HepG2 (cell line): Measurements from ENCODE around the gene MVP. TPM values are rescaled to one million over a fixed set of nuclear protein-coding genes. Genes with fewer than 3 reads are reported as not detected.

Source experiments
- ATAC-seq: fragments of 200-7000 bp; cut with Tn5 transposase; 3 replicates; pipeline ENCODE4 v1.9.1; 2020; ENCODE audit warnings: mild to moderate bottlenecking, moderate library complexity
- BruUV-seq: library from RNA; stranded (reverse); fragments of 400-500 nt; replicated peaks from 2 replicates; lab custom pipeline; 2021; lab: Mats Ljungman, UMichigan
- CTCF ChIA-PET: fragments of 300-600 bp; formaldehyde crosslinking; extraction: SDS; loops from one replicate; lab custom pipeline; 2021; ENCODE audit warnings: low total read pairs, inconsistent platforms, low intra/inter-chr PET ratio; lab: Yijun Ruan, JAX
- POLR2A ChIA-PET: fragments of 350-600 bp; sonication (Branson Sonifier 250); formaldehyde crosslinking; loops from one replicate; lab custom pipeline; 2020; ENCODE audit warnings: antibody characterized with exemption, inconsistent platforms; lab: Yijun Ruan, JAX
- DNase-seq: peaks from one replicate; pipeline ENCODE4 v3.0.0-alpha.2; 2015; ENCODE audit warnings: low spot score
- FAIRE-seq: peaks from 3 replicates; lab custom pipeline; 2011; peaks lifted over from hg19 to GRCh38; lab: Jason Lieb, UNC
- H2AFZ ChIP-seq: one replicate; pipeline ENCODE4 v1.6.1; 2011; ENCODE audit warnings: low read length, inconsistent platforms
- H3K27ac ChIP-seq: fragments of 300-600 bp; 3 replicates; pipeline ENCODE4 v1.8.0; 2011; ENCODE audit warnings: mixed run types, mild to moderate bottlenecking, mixed read lengths, low read length, inconsistent platforms; ENCODE audit not compliant: insufficient read depth; ENCODE audit errors: extremely low read length
- H3K27me3 ChIP-seq, 2 experiments: fragments of 200-600 bp in 1 of 2; 2 replicates in 1 of 2; 3 replicates in 1 of 2; pipeline versions ENCODE4 v1.6.0 to v1.8.0; 2011; ENCODE audit warnings: low read length in 2 of 2, mild to moderate bottlenecking in 2 of 2, moderate library complexity in 2 of 2, inconsistent platforms in 1 of 2; ENCODE audit not compliant: insufficient read depth in 2 of 2, control insufficient read depth in 1 of 2
- H3K36me3 ChIP-seq, 2 experiments: fragments of 200-600 bp in 1 of 2; replicated peaks in 1 of 2; 2 replicates in 1 of 2; 3 replicates in 1 of 2; pipeline versions ENCODE4 v1.5.1 to v1.8.0; 2011; ENCODE audit warnings: low read length in 2 of 2, inconsistent platforms in 1 of 2; ENCODE audit not compliant: insufficient read depth in 2 of 2, control insufficient read depth in 1 of 2
- H3K4me1 ChIP-seq: 2 replicates; pipeline ENCODE4 v1.5.1; 2012; ENCODE audit warnings: low read length, inconsistent platforms; ENCODE audit not compliant: insufficient read depth
- H3K4me2 ChIP-seq: 2 replicates; pipeline ENCODE4 v1.6.0; 2011; ENCODE audit warnings: low read depth, low read length, inconsistent platforms
- H3K4me3 ChIP-seq, 3 experiments: fragments of 200-600 bp in 1 of 3; sonication (generic), shearing (Covaris generic) in 1 of 3; replicated peaks in 1 of 3; 2 replicates each; pipeline ENCODE4 v1.5.1; 2011 to 2016; ENCODE audit warnings: low read length in 3 of 3, inconsistent platforms in 2 of 3, low read depth in 2 of 3, mild to moderate bottlenecking in 2 of 3, control low read depth in 1 of 3, mixed read lengths in 1 of 3; ENCODE audit not compliant: insufficient read depth in 1 of 3
- H3K79me2 ChIP-seq: one replicate; pipeline ENCODE4 v1.6.1; 2011; ENCODE audit warnings: low read length, inconsistent platforms; ENCODE audit not compliant: insufficient read depth
- H3K9ac ChIP-seq: 2 replicates; pipeline ENCODE4 v1.6.0; 2011; ENCODE audit warnings: mild to moderate bottlenecking, low read depth, low read length, inconsistent platforms; ENCODE audit not compliant: insufficient read depth
- H3K9me3 ChIP-seq: 2 replicates; pipeline ENCODE4 v1.5.1; 2012; ENCODE audit warnings: mild to moderate bottlenecking, low read length
- H4K20me1 ChIP-seq: 2 replicates; pipeline ENCODE4 v1.6.0; 2011; ENCODE audit warnings: inconsistent platforms, mild to moderate bottlenecking, low read length, moderate library complexity; ENCODE audit not compliant: insufficient read depth
- HMG20A ChIP-seq: IDR thresholded peaks from 2 replicates; pipeline ENCODE4 v1.6.1; 2016; ENCODE audit warnings: borderline replicate concordance
- LCORL ChIP-seq, 2 experiments: fragments of 450-650 bp in 1 of 2; sonication (generic) in 1 of 2; formaldehyde crosslinking in 1 of 2; IDR thresholded peaks; 2 replicates each; pipeline versions ENCODE4 v1.5.0 to v1.6.1; 2017 to 2020; ENCODE audit warnings: antibody characterized with exemption in 1 of 2, missing genetic modification reagents in 1 of 2
- MIER3 ChIP-seq: IDR thresholded peaks from 2 replicates; pipeline ENCODE4 v1.6.1; 2016; ENCODE audit warnings: missing compliant biosample characterization, borderline replicate concordance
- NFYC ChIP-seq: IDR thresholded peaks from 2 replicates; pipeline ENCODE4 v1.6.1; 2016; ENCODE audit warnings: missing genetic modification reagents, missing compliant biosample characterization
- NR2C2 ChIP-seq: sonication (generic); formaldehyde crosslinking; IDR thresholded peaks from 2 replicates; pipeline ENCODE4 v1.4.0; 2020; ENCODE audit warnings: missing genetic modification reagents, mild to moderate bottlenecking, moderate library complexity, borderline replicate concordance
- RBAK ChIP-seq: sonication (generic); formaldehyde crosslinking; IDR thresholded peaks from 2 replicates; pipeline ENCODE4 v1.5.1; 2020; ENCODE audit warnings: mild to moderate bottlenecking, missing genetic modification reagents
- RORA ChIP-seq: sonication (generic); formaldehyde crosslinking; IDR thresholded peaks from 2 replicates; pipeline ENCODE4 v1.5.0; 2020; ENCODE audit warnings: mild to moderate bottlenecking, missing genetic modification reagents, moderate library complexity
- SRY ChIP-seq: sonication (generic); formaldehyde crosslinking; IDR thresholded peaks from 2 replicates; pipeline ENCODE4 v1.8.0; 2022; ENCODE audit warnings: mild to moderate bottlenecking, missing genetic modification reagents
- TBX2 ChIP-seq: sonication (generic); formaldehyde crosslinking; IDR thresholded peaks from 2 replicates; pipeline ENCODE4 v1.5.0; 2020; ENCODE audit warnings: missing genetic modification reagents, mild to moderate bottlenecking, borderline replicate concordance
- ZNF264 ChIP-seq: sonication (generic); formaldehyde crosslinking; IDR thresholded peaks from 2 replicates; pipeline ENCODE4 v1.4.0; 2020; ENCODE audit warnings: missing genetic modification reagents
- ZNF589 ChIP-seq: sonication (generic); formaldehyde crosslinking; conservative IDR thresholded peaks from 2 replicates; pipeline ENCODE4 v1.8.0; 2022; ENCODE audit warnings: mild to moderate bottlenecking, moderate library complexity, missing genetic modification reagents
- ZNF766 ChIP-seq: sonication (generic); formaldehyde crosslinking; IDR thresholded peaks from 2 replicates; pipeline ENCODE4 v1.5.0; 2020; ENCODE audit warnings: missing genetic modification reagents, borderline replicate concordance
- ZNF790 ChIP-seq: sonication (generic); formaldehyde crosslinking; IDR thresholded peaks from 2 replicates; pipeline ENCODE4 v1.8.0; 2022; ENCODE audit warnings: missing genetic modification reagents, mild to moderate bottlenecking, borderline replicate concordance
- WGBS: methylation state at CpG from one replicate; pipeline ENCODE4 v1.1.6; 2017; ENCODE audit warnings: low lambda C conversion rate; 5-methylcytosine and 5-hydroxymethylcytosine counted together
- in situ Hi-C: cut with HindIII; loops from 2 replicates; pipeline ENCODE4 v1.10.0; 2017; ENCODE audit warnings: low pct_unique_long_range_greater_than_20kb; ENCODE audit not compliant: extremely low pct_ligation_motif_present
- intact Hi-C: fragments of 100-400 bp; cut with micrococcal nuclease; formaldehyde crosslinking; loops from one replicate; pipeline ENCODE4 v1.10.0; 2022; ENCODE audit not compliant: unreplicated experiment
- polyA plus RNA-seq, 8 experiments: library from polyadenylated mRNA; depleted of rRNA in 3 of 8; stranded (reverse) in 7 of 8; unstranded in 1 of 8; fragments of >200 nt; fragmentation: Illumina TruSeq in 4 of 8; extraction: Trizol in 4 of 8; gene quantifications; 2 replicates each; pipeline versions ENCODE4 v1.2.1 to v1.2.3, GENCODE V29; 2011 to 2016; ENCODE audit warnings: low read depth in 4 of 8, missing spikeins in 1 of 8, mixed read lengths in 1 of 8; ENCODE audit not compliant: insufficient read depth in 1 of 8
- total RNA-seq, 5 experiments: library from RNA; depleted of rRNA; stranded (reverse); fragments of >200 nt; fragmentation: Illumina TruSeq; extraction: Trizol; gene quantifications; 2 replicates each; pipeline ENCODE4 v1.2.3, GENCODE V29; 2016; ENCODE audit warnings: low read depth in 1 of 5
- TF ChIP-seq, protein P1 (sequence below), 2 experiments: sonication (generic) in 1 of 2; formaldehyde crosslinking in 1 of 2; IDR thresholded peaks; 2 replicates each; pipeline versions ENCODE4 v1.6.1 to v1.9.0; 2014 to 2022; ENCODE audit warnings: antibody characterized with exemption in 1 of 2, borderline replicate concordance in 1 of 2, inconsistent platforms in 1 of 2, low read depth in 1 of 2, missing genetic modification reagents in 1 of 2
- TF ChIP-seq, protein P2 (sequence below): sonication (generic); formaldehyde crosslinking; conservative IDR thresholded peaks from 2 replicates; pipeline ENCODE4 v1.4.0; 2020; ENCODE audit warnings: mild to moderate bottlenecking, missing genetic modification reagents, moderate library complexity

Gene MVP
- total and polyA plus RNA-seq, 2 of the 13 experiments (the other 11 are each of a cell fraction or from before 2014, with no cell fraction given), result 22.9 to 43.5 TPM

DNA sequence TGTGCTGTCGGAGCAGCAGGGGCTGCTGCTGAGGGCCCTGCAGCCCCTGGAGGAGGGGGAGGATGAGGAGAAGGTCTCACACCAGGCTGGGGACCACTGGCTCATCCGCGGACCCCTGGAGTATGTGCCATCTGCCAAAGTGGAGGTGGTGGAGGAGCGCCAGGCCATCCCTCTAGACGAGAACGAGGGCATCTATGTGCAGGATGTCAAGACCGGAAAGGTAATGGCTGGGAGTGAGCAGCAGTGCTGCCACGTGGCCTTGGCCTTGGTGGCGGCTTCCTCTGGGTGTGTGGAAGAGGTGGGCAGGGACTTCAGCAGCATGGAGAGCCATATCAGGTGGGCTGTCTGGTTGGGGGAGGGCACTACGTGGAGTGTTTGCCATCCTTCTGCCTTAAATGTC, 20.0 kb downstream of the MVP start:
- Histone ChIP-seq H3K4me2 (no peak overlapping the region), H3K4me3 (no peak overlapping the region), H3K36me3 (peaks cover 1 to 5% of the 10 kb centered on the region in 2 experiments; a peak in 2 of 5 replicates), H2AFZ (no peak overlapping the region), H4K20me1 (no peaks in the 10 kb centered on the region), H3K9ac (no peak overlapping the region), H3K4me1 (no peaks in the 10 kb centered on the region), H3K9me3 (no peaks in the 10 kb centered on the region), H3K79me2 (no peaks in the 10 kb centered on the region), H3K27ac (no peak overlapping the region), H3K27me3 (no peaks in the 10 kb centered on the region)
- ChIA-PET CTCF (no interaction called here), POLR2A (interaction anchor here (0.7 kb wide), 1 partner anchor 8 kb away, joined by 5 read pairs; no protein-coding TSS in a partner anchor)
- DNase-seq (no peak), FAIRE-seq (no peak), ATAC-seq (no peak)
- 94% methylated on average over 10 of the region's 10 CpGs for WGBS
- TF ChIP-seq NFYC (CRISPR knock-in tag) (no peak), RORA (CRISPR knock-in tag) (no peak), NR2C2 (CRISPR knock-in tag) (no peak), ZNF264 (no peak), ZNF766 (CRISPR knock-in tag) (no peak), HMG20A (no peak), ZNF790 (CRISPR knock-in tag) (no peak), TBX2 (CRISPR knock-in tag) (no peak), SRY (CRISPR knock-in tag) (no peak), MIER3 (CRISPR knock-in tag) (no peak), ZNF589 (CRISPR knock-in tag) (no peak), LCORL (IDR thresholded peaks at IDR 0.05) (no peak), LCORL (CRISPR knock-in tag; IDR thresholded peaks at IDR 0.05) (no peak), RBAK (CRISPR knock-in tag) (no peak)
- TF ChIP-seq, protein P1, sequence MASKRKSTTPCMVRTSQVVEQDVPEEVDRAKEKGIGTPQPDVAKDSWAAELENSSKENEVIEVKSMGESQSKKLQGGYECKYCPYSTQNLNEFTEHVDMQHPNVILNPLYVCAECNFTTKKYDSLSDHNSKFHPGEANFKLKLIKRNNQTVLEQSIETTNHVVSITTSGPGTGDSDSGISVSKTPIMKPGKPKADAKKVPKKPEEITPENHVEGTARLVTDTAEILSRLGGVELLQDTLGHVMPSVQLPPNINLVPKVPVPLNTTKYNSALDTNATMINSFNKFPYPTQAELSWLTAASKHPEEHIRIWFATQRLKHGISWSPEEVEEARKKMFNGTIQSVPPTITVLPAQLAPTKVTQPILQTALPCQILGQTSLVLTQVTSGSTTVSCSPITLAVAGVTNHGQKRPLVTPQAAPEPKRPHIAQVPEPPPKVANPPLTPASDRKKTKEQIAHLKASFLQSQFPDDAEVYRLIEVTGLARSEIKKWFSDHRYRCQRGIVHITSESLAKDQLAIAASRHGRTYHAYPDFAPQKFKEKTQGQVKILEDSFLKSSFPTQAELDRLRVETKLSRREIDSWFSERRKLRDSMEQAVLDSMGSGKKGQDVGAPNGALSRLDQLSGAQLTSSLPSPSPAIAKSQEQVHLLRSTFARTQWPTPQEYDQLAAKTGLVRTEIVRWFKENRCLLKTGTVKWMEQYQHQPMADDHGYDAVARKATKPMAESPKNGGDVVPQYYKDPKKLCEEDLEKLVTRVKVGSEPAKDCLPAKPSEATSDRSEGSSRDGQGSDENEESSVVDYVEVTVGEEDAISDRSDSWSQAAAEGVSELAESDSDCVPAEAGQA (IDR thresholded peaks at IDR 0.05; ENCODE audit: low read depth), result no peak
- TF ChIP-seq, protein P1 (CRISPR knock-in tag; IDR thresholded peaks at IDR 0.05; ENCODE audit: borderline replicate concordance), result no peak
- TF ChIP-seq, protein P2, sequence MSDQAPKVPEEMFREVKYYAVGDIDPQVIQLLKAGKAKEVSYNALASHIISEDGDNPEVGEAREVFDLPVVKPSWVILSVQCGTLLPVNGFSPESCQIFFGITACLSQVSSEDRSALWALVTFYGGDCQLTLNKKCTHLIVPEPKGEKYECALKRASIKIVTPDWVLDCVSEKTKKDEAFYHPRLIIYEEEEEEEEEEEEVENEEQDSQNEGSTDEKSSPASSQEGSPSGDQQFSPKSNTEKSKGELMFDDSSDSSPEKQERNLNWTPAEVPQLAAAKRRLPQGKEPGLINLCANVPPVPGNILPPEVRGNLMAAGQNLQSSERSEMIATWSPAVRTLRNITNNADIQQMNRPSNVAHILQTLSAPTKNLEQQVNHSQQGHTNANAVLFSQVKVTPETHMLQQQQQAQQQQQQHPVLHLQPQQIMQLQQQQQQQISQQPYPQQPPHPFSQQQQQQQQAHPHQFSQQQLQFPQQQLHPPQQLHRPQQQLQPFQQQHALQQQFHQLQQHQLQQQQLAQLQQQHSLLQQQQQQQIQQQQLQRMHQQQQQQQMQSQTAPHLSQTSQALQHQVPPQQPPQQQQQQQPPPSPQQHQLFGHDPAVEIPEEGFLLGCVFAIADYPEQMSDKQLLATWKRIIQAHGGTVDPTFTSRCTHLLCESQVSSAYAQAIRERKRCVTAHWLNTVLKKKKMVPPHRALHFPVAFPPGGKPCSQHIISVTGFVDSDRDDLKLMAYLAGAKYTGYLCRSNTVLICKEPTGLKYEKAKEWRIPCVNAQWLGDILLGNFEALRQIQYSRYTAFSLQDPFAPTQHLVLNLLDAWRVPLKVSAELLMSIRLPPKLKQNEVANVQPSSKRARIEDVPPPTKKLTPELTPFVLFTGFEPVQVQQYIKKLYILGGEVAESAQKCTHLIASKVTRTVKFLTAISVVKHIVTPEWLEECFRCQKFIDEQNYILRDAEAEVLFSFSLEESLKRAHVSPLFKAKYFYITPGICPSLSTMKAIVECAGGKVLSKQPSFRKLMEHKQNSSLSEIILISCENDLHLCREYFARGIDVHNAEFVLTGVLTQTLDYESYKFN, result no peak
- in situ Hi-C loops (no loop called here), intact Hi-C loops (no loop called here)
- BruUV-seq, result no TSS peak
